Gastrocnemius medialis (tissue), 4 donors: ENCODE results near the gene APOH. TPM values are rescaled to one million over a fixed set of nuclear protein-coding genes. Genes with fewer than 3 reads are reported as not detected.

Experiments used
- ATAC-seq, 2 donors: fragments of 150-250 bp; one replicate each; pipeline ENCODE4 v1.9.1; 2016
- DNase-seq, 2 donors: peaks; one replicate each; pipeline ENCODE4 v3.0.0-alpha.2; 2019
- H3K27ac ChIP-seq, 4 donors: fragments of 200-600 bp; sonication (generic); 1 replicate in 1 of 4; 2 replicates in 3 of 4; pipeline ENCODE4 v1.5.1; 2016 to 2018; ENCODE audit warnings: mild to moderate bottlenecking in 2 of 4, moderate library complexity in 1 of 4
- H3K27me3 ChIP-seq, 3 donors: fragments of 200-600 bp; sonication (generic) in 2 of 3; 1 replicate in 1 of 3; 2 replicates in 2 of 3; pipeline versions ENCODE4 v1.5.1 to v1.6.0; 2016 to 2019; ENCODE audit warnings: mild to moderate bottlenecking in 1 of 3, moderate library complexity in 1 of 3
- H3K36me3 ChIP-seq, 2 donors: fragments of 200-600 bp; sonication (generic) in 1 of 2; one replicate each; pipeline ENCODE4 v1.5.1; 2017 to 2018
- H3K4me1 ChIP-seq, 2 donors: fragments of 200-600 bp; sonication (generic) in 1 of 2; one replicate each; pipeline ENCODE4 v1.5.1; 2016 to 2017; ENCODE audit warnings: mild to moderate bottlenecking in 2 of 2
- H3K4me3 ChIP-seq, 4 donors: fragments of 200-600 bp; sonication (generic) in 3 of 4; 1 replicate in 1 of 4; 2 replicates in 3 of 4; pipeline ENCODE4 v1.5.1; 2016 to 2019; ENCODE audit warnings: mild to moderate bottlenecking in 2 of 4
- H3K9me3 ChIP-seq, 3 donors: fragments of 200-600 bp; sonication (generic) in 2 of 3; 1 replicate in 1 of 3; 2 replicates in 2 of 3; pipeline ENCODE4 v1.5.1; 2016 to 2019
- CTCF ChIP-seq, 5 experiments: fragments of 450-650 bp in 3 of 5; fragments of 200-600 bp in 2 of 5; sonication (generic) in 2 of 5; IDR thresholded peaks in 4 of 5; conservative IDR thresholded peaks in 1 of 5; 1 replicate in 4 of 5; 2 replicates in 1 of 5; pipeline ENCODE4 v1.5.1; 2016 to 2019; ENCODE audit warnings: antibody characterized with exemption in 5 of 5, mild to moderate bottlenecking in 3 of 5, moderate library complexity in 3 of 5
- POLR2A ChIP-seq, 2 donors: fragments of 450-650 bp; IDR thresholded peaks; one replicate each; pipeline ENCODE4 v1.6.1; 2017; ENCODE audit warnings: antibody characterized with exemption in 2 of 2, mild to moderate bottlenecking in 2 of 2, moderate library complexity in 2 of 2
- in situ Hi-C, 4 donors: fragments of 200-750 bp; cut with MboI; loops; one replicate each; pipeline versions ENCODE4 v1.15.0 to v1.8.0; 2017; ENCODE audit warnings: low sequenced_read_pairs in 4 of 4
- intact Hi-C: fragments of 100-400 bp; cut with DNase I; formaldehyde crosslinking; loops from one replicate; pipeline ENCODE4 v1.15.1; 2023; ENCODE audit warnings: low total_unique reads
- total RNA-seq, 4 donors: library from RNA; depleted of rRNA; stranded (reverse); fragments of >200 nt; gene quantifications; one replicate each; pipeline versions ENCODE4 v1.1.0 to v1.2.3, GENCODE V29; 2016

Gene APOH
- total RNA-seq, 4 donors from 2014 or later: 4.4 to 11.5 TPM; not detected in 2

- intact Hi-C loops (no loop called here), in situ Hi-C loops (no loop called here)
- Histone ChIP-seq H3K27me3 (no peaks in the 10 kb centered on the region), H3K4me3 (no peak overlapping the region), H3K9me3 (no peaks in the 10 kb centered on the region), H3K4me1 (no peaks in the 10 kb centered on the region), H3K27ac (no peak overlapping the region), H3K36me3 (no peaks in the 10 kb centered on the region)
- no peak for TF ChIP-seq POLR2A (IDR thresholded peaks at IDR 0.05)
- TF ChIP-seq CTCF (IDR thresholded peaks at IDR 0.05 in 4 of 5, conservative IDR thresholded peaks at IDR 0.05 in 1 of 5): no peak
- no peak for DNase-seq
- no peak for ATAC-seq
Measured at GRCh38 chr17:66211047-66211810, 18.0 kb downstream of the APOH start.

- Histone ChIP-seq H3K9me3 (no peaks in the 10 kb centered on the region), H3K27ac (no peak overlapping the region), H3K4me1 (no peaks in the 10 kb centered on the region), H3K4me3 (no peak overlapping the region), H3K36me3 (no peaks in the 10 kb centered on the region), H3K27me3 (no peaks in the 10 kb centered on the region)
- TF ChIP-seq CTCF (IDR thresholded peaks at IDR 0.05 in 4 of 5, conservative IDR thresholded peaks at IDR 0.05 in 1 of 5): no peak
- no peak for TF ChIP-seq POLR2A (IDR thresholded peaks at IDR 0.05)
- DNase-seq: no peak
- intact Hi-C loops: no loop called here
- in situ Hi-C loops: no loop called here
- ATAC-seq: no peak
Measured at GRCh38 chr17:66210208-66210574, 19.0 kb downstream of the APOH start.

GRCh38 chr17:66207936-66208335 is 21.3 kb downstream of the APOH start:
- no peak for DNase-seq
- no peaks in the 10 kb centered on the region for H3K27me3 ChIP-seq
- H3K9me3 ChIP-seq: no peaks in the 10 kb centered on the region
- H3K4me3 ChIP-seq: no peak overlapping the region
- H3K36me3 ChIP-seq: no peaks in the 10 kb centered on the region
- no peaks in the 10 kb centered on the region for H3K4me1 ChIP-seq
- intact Hi-C loops (no loop called here), in situ Hi-C loops (no loop called here)
- ATAC-seq: no peak
- H3K27ac ChIP-seq: no peak overlapping the region
- no peak for TF ChIP-seq CTCF (IDR thresholded peaks at IDR 0.05 in 4 of 5, conservative IDR thresholded peaks at IDR 0.05 in 1 of 5)
- TF ChIP-seq POLR2A (IDR thresholded peaks at IDR 0.05): no peak

GRCh38 chr17:66203274-66204015 is 25.8 kb downstream of the APOH start:
- ATAC-seq (no peak), DNase-seq (no peak)
- no peaks in the 10 kb centered on the region for H3K4me1 ChIP-seq
- no peaks in the 10 kb centered on the region for H3K27me3 ChIP-seq
- no peak overlapping the region for H3K4me3 ChIP-seq
- TF ChIP-seq CTCF (IDR thresholded peaks at IDR 0.05 in 4 of 5, conservative IDR thresholded peaks at IDR 0.05 in 1 of 5) (no peak), POLR2A (IDR thresholded peaks at IDR 0.05) (no peak)
- in situ Hi-C loops: no loop called here
- intact Hi-C loops: no loop called here
- H3K36me3 ChIP-seq: no peaks in the 10 kb centered on the region
- no peaks in the 10 kb centered on the region for H3K9me3 ChIP-seq
- H3K27ac ChIP-seq: no peak overlapping the region
